Urothelium cell line (cell line): Measurements from ENCODE around the gene MRNIP.
"Not testable (repeated sequence)": the region's sequence is repeated elsewhere in the genome, so short reads cannot be mapped to it uniquely, and the experiment has no call there.

Source experiments
- DNase-seq: peaks from one replicate; pipeline ENCODE4 v3.0.0; 2011; ENCODE audit warnings: low spot score, mixed read lengths
- FAIRE-seq: peaks from 2 replicates; lab custom pipeline; 2011; peaks lifted over from hg19 to GRCh38; lab: Jason Lieb, UNC

Gene MRNIP

DNA sequence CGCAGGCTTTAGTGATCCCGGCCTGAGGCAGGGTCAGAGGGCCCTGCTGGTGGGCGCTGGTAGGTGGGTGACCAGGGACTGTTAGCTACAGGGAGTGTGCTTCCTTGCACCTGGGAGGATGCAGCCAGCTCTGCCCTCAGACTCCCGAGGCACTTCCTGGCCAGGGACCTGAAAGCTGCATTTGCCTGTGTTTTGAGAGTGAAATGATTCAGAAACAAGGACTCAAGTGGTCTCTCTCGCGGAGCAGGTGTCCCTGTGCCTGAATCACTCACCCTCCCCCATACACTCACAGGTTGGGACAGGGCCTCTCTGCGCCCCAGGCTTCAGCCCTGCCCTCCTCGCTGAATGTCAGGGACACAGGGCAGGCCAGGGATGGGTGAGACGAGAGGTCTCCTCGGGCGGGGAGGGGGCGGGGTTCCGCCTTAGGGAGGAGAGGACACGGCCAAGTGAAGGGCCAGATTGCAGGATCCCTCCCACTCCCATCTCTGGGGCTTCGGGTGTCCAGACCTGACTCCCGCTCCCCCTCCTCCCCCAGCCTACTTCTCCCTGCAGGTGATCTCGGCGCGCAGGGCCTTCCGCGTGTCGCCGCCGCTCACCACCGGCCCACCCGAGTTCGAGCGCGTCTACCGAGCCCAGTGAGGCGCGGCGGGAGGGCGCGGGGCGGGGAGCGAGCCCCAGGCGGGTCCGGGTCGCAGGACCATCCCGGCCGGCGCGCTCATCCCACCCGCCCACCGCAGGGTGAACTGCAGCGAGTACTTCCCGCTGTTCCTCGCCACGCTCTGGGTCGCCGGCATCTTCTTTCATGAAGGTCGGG, 63.4 kb downstream of the MRNIP start:
- FAIRE-seq = no peak
- no peak for DNase-seq

DNA sequence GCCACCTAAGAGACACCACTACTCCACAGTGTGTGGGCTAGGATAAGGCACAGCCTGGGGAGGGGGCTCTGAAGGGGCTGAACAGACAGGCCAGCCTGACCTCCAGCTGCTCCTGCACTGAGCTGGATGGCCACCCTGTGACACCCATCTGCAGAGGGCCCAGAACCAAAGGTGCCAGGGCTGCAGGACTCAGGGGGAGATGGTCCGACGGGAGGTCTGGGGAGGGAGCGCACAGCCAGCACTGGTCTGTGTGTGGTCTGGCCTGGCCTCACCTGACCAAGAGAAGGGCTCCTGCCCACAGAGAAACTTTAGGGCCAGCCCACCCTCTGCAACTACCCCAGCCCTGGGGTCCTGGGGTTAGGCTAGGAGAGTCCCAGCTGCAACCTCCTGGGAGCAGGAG, 64.0 kb downstream of the MRNIP start:
- no peak for DNase-seq
- FAIRE-seq = no peak

DNA sequence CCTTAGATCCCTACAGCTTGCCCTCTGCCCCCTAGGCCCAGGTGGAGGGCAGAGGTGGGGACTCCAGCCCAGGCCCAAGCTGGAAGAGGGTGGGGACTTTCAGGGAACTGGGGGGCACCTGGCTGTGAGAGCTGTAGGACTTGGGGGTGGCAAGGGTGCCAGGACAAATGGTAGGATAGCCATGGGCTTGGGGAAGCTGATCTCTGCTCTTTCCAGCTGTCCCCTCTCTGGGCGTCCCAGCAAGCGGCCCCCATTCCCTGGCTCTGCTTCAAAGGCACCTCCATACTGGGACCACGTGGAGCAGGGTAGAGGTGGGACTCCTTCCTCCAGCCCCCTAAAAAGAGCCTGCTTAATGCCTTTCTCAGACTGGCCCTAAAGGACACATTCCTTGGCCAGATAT, 64.4 kb downstream of the MRNIP start:
- DNase-seq (no peak), FAIRE-seq (no peak)

DNA sequence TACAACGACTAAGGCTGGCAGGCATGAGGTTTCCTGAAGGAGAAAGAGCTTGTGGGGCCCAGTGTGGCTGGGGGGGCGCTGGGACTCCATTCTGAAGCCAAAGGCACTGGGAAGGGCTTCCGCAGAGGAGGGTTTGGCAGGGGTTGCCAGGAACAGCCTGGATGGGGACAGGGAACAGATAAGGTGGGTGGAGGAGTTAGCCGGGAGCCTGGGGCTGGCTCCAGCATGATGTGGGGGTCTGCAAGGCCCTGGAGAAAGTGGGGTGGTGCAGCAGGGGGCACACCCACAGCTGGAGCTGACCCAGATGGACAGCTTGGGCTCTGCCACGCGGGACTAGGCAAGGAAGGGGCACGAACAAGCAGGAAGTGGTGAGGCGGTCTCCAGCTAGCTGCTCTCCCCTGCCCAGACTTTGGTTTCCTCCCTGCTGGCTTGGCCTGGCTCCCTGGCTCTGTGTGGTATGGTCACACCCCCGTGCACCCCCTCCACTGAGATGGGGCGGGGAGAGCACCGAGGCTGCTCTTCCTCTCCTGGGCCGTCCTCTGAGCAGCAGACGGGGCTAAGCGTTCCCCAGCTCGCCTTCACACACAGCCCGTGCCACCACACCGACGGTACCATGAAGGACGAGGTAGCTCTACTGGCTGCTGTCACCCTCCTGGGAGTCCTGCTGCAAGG, 65.0 kb downstream of the MRNIP start, which contains the start of gene LTC4S:
Gene LTC4S, plus strand, starts transcription at position 519 of the 672 bp plus-strand sequence. Its CDS starts 95 bp downstream, at position 614.
- FAIRE-seq = no peak
- DNase-seq = no peak

DNA sequence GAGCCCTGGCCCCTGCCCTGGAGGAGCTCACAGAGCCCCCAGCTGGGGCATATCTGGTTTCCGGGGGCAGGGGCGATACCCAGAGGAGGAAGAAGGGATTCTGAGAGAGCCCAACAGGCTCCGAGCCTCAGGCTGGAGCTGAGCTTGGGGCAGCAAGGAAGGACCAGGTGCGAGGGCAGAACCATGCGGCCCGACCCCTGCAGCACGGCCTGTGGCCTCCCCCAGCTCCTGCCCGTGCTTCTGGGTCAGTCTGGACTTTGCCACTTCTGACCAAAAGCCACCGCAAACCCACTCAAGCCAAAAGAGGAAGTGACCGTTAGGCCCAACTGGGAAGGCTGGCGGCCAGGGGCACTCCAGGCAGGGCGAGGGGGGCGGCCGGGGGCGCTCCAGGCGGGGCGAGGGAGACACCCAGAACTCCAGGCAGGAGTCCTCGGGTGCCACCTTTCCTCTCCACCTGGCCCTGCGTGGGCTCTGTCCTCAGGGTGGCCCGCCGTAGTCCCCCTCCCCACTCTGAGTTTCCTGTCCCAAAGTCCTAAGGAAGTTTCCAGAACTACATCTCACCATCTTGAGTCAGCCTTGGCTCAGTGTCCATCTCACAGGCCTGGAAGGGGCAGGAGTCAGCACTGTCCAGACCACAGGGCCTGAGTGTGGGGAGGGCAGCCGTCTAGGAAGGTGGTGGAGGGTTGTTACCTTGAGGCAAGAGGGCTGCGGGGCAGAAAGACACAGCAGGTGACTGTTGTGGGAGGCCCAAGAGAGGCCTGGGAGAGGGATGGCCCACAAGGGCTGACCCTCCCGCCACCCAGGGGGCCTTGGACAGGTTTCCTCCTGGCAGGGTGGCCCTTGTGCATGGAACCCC, 65.8 kb downstream of the MRNIP start:
- FAIRE-seq = no peak
- DNase-seq = no peak

DNA sequence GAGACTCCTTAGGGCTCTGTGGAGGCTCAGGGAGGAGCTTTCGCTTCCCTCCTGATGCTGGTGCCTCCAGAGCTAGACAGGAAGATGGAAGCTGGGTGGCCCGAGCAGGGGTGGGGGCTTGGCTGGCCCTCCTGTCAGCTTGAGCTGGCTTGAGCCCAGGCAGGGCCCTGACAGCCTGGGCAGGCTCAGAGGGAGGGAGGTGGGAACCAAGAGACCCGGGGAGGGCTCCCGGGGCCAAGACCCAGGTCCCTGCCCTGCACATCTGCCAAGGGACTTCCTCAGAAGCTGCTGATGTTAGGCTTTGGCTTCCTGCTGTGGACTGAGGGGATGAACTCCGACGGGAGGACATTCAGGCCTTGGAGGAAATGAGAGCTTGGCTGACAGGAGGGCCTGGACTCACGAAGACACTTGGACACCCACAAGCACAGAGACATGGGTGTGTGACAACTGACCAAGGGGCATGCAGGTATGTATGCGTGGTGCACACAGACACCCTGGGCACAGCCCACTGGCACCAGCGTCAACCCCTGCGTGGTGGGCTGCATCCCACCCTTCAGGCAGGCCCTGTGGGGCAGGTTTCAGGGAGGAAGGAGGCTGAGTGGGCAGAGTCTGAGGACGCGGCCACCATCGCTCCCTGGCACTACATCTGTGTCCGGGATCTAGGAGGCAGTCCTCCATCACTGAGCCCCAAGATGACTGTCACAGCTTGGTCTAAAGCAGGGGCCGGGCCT, 66.6 kb downstream of the MRNIP start:
- FAIRE-seq = no peak

DNA sequence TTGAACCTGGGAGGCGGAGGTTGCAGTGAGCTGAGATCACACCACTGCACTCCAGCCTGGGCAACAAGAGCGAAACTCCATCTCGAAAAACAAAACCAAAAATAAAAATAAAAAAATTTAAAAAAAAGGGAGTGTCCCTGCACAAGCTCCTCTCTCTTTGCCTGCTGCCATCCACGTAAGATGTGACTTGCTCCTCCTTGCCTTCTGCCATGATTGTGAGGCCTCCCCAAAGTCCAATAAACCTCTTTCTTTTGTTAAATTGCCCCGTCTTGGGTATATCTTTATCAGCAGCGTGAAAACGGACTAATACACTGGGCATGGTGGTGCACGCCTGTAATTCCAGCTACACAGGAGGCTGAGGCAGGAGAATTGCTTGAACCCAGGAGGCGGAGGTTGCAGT, 69.3 kb downstream of the MRNIP start:
- DNase-seq, FAIRE-seq: not testable (repeated sequence)

More for the DNA sequence above, 66.6 kb downstream of the MRNIP start:
- DNase-seq = no peak

DNA sequence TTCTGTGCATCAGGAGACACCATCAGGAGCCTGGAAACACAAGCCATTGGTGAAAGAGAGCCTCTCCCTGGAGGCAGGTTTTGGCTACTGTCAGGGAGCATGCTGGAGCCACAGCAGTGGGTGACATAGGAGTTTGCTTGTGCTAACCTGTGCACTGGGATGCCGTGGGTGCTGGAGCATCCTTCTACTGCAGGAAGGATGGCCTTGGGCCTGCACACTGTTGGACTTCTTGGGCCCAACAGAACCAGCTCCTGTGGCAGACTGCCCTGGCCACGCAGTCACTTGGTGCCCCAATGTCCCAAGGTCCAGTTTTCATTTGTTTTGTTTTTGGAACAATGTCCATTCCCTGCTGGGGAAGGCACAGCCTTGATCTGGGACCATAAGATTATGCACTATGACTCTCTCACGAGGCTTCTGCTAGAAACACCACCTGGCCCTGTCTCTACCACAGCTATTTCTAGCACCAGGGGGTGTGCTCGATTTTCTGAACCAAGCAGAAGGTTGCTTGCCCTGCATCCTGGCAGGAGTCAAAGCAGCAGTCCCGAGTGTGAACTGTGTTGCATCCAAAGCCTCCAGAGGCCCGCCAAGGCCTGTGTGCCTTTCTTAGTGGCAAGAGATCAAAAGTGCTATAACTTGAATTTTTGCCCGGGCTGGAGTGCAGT, 70.3 kb downstream of the MRNIP start:
- no peak for DNase-seq
- no peak for FAIRE-seq
